OCI-M1 (cell line): ENCODE results near the gene PRRG2.

ENCODE experiments used
- DNase-seq: peaks from one replicate; lab custom pipeline; 2025; lab: John Stamatoyannopoulos, UW

Gene PRRG2

GRCh38 chr19:49640113-49640898 is 59.2 kb downstream of the PRRG2 start, which contains the start of gene RRAS:
TSS of gene RRAS (minus strand) at chr19:49640143. CDS start at chr19:49640098, 45 bp downstream.
- DNase-seq, result peak; percentile 100
